GM12892 (cell line): ENCODE data around the gene USP44.

Experiments used
- POLR2A ChIP-seq: IDR thresholded peaks from 2 replicates; pipeline ENCODE4 v1.6.1; 2011; ENCODE audit warnings: low read depth, low read length, control low read depth
- POLR2AphosphoS5 ChIP-seq: IDR thresholded peaks from 2 replicates; pipeline ENCODE4 v1.6.1; 2011; ENCODE audit warnings: low read depth, low read length, control low read depth
- TAF1 ChIP-seq: IDR thresholded peaks from 2 replicates; pipeline ENCODE4 v1.6.1; 2011; ENCODE audit warnings: low read depth, mild to moderate bottlenecking, control low read depth, low read length, borderline replicate concordance

- TF ChIP-seq POLR2A: no peak
- no peak for TF ChIP-seq POLR2AphosphoS5
- TF ChIP-seq TAF1: no peak
Measured at GRCh38 chr12:95590775-95591174, 39.5 kb upstream of the USP44 start.
